Raji (cell line): ENCODE data around the gene GPC1.

Experiments
- POLR2A ChIP-seq: IDR thresholded peaks from 2 replicates; pipeline ENCODE4 v1.6.1; 2011; ENCODE audit warnings: low read depth, low read length, control low read depth; ENCODE audit not compliant: insufficient read depth

Gene GPC1

GRCh38 chr2:240491483-240491882 lies 56.0 kb downstream of the GPC1 start:
- no peak for TF ChIP-seq POLR2A

DNA sequence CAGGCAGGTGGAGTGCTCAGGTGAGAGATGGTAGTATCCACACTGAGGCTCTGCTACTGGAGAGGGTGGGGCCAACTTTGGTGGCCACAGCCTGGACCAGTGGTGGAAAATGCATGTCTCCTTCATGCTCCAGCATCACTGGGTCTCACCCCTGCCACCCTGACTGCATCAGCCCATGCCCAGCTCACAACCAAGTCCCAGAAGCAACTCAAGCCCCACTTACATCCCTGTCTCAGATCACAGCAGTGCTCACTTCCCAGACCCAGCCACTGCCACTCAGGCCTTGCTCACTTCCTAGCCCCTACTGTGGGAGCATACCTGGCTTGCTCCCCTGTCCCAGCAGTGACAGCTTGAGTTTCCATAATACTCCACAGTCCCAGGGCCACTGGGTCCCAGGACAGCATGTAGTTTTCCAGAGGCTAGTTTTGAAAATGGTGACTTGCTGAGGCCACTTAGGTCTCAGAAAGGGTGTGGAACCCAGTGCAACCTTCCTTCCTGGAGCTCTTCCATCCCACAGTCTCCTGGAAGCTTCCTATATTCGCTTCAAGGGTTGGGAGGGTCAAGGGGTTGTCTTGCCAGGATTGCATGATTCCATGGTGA lies 58.8 kb downstream of the GPC1 start:
- TF ChIP-seq POLR2A, result no peak

DNA sequence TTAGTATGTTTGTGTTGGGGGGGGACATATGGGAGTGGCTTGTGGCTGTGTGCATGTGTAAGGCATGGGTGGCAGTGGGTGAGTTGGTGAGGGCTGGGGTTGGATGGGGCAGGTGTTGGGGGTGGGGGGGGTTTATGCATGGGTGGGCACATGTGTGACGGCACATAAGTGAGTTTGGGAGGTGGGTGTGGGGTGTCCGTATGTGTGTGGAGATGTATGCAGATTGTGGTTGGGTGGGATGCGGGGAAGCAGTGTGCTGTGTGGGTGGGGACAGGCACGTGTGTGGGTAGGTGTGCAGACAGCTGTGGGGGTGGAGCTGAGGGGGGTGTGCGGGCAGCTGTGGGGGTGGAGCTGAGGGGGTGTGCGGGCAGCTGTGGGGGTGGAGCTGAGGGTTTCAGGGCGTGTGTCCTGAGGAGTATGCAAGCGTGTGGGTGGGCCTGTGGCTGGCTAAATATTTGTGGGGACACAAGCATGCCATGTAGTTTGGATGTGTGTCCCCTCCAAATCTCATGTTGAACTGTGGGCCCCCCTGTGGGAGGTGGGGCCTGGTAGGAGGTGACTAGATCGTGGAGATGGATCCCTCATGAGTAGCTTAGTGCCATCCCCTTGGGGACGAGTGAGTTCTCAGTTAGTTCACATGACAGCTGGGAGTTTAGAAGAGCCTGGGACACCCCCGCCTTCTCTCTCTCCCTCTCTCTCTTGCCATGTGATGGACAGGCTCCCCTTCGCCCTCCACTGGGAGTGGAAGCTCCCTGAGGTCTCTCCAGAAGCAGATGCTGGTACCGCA lies 62.9 kb downstream of the GPC1 start:
- TF ChIP-seq POLR2A, result no peak

- TF ChIP-seq POLR2A, result no peak
Measured at GRCh38 chr2:240498958-240499260, 63.4 kb downstream of the GPC1 start.

DNA sequence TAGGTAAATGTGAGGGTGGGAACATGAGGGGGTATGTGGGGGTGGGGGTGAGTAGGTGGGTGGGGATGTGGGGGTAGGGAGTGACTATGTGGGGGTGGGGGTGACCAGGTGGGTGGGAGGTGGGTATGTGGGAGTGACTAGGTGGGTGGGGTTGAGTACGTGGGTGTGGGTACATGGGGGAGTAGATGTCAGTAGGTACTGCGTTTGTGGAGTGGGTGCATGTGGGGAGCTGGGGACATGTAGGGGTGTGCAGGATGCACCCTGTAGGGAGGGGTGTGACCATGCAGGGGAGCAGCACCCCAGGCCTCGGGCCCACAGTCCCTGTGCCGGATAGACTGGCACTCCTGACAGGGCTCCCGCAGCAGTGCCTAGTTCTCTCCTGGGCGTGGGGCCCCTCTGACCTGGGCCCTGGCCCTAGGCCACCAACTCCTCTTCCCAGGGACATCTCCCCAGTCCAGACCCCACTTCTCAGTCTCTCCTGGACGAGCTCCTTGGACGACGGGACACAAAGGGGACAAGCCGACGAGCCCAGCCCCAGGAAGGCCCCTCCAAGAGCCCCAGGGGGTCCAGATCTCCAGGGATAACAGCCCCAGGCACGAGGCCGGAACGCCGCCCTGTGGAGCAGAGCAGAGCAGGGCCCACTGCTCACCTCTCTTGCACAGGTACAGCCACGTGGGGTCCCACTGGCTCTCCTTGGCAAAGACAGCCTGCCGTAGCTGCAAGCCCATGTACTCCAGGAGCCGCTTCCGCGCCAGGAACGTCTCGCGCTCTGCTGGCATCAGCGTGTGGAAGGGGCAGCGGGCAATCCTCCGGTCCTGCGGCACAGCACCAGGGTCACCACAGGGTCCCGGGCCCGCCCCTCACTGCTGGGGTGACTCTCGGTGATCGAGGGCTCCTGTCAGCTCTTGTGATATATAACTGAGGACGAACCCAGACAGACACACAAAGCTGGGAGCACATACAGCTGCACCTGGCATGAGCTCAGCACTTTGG lies 64.1 kb downstream of the GPC1 start:
- TF ChIP-seq POLR2A, result no peak

GRCh38 chr2:240500561-240501423 lies 65.3 kb downstream of the GPC1 start:
- TF ChIP-seq POLR2A, result no peak

GRCh38 chr2:240501531-240501991 lies 66.1 kb downstream of the GPC1 start:
- no peak for TF ChIP-seq POLR2A

DNA sequence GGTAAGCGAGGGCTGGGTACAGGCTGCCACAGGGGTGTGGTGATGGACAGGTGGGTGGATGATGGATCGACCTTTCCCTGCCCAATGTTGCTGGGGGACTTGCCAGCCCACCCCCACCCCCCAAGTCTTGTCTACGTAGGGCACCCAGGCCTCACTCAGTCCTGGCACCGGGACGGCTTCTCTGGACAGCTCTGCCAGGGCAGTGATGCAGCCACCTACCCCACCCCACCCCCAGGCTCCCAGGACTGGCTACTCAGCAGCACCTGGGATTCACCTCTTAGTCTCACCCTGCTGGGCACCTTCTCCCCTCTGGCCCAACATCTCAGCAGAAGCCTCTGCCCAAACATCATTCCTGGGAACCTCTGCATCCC lies 66.6 kb downstream of the GPC1 start:
- no peak for TF ChIP-seq POLR2A

GRCh38 chr2:240502430-240503121 lies 67.1 kb downstream of the GPC1 start:
- TF ChIP-seq POLR2A, result no peak

DNA sequence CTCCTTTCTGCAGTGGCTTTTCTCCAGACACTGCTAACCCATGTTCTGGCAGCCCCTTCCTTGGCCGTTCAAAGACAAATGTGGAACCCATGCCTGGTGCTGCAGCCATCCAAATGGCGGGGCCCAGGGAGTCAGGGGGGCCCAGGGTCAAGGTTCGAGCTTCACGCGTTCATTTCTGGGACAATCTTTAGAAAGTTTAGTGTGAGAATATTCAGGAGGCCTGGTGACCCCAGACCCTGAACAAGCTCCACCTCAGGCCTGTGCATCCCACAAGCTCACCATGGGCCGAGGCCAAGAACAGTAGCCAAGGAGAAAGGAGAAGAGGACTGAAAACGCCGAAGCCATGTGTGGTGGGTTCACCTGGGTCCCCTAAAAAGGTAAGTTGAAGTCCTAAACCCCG lies 67.9 kb downstream of the GPC1 start:
- TF ChIP-seq POLR2A, result no peak

GRCh38 chr2:240503848-240504247 lies 68.4 kb downstream of the GPC1 start:
- no peak for TF ChIP-seq POLR2A

DNA sequence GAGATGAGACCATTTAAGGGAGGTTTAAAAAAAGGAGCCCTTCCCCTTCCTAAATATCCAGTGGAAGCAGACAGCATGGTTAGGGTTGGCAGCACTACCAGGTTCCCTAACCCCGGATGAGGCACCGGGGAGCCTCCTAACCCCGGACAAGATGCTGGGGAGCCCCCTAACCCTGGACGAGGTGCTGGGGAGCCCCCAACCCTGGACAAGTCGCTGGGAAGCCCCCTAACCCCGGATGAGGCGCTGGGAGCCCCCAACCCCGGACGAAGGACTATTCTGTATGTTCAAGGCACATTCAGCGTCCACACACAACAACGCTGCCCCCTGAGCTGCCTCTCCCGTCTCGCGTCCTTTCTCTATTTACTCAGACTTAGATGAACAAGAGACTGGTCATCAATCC lies 70.4 kb downstream of the GPC1 start:
- TF ChIP-seq POLR2A, result no peak

DNA sequence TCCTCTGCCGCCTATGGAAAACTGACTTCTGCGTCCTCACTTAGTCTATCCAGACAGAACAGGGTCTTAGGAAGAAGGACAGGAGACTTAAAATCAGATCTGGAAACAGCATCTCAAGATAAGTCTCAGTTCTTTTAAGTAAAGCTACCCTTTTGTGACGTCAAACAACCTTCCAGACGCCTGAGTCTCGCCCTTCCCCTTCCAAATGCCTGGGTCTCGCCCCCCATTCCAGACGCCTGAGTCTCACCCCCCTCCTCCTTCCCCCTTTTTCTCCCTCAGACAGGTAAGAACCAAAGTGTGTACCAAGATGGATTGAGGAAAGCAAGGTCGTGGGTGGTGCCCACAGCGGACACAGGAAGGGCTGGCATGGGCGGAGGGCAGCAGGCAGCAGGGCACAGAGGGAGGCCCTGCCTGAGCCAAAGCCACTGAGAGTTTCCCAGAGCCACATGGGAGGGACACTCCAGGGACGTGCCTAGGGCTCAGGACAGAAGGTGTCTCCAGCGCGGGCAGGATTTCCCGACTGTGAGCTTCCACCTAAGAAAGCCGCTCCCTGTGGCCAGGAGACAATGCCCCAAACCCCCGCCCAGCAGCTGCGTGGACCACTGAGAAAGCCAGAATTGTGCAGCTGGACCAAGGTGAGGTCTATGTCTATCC lies 71.1 kb downstream of the GPC1 start:
- TF ChIP-seq POLR2A, result no peak
